Dedifferentiated amniotic fluid mesenchymal stem cell (primary cell): ENCODE measurements around the gene C16orf54.
"Not testable (repeated sequence)": the region's sequence is repeated elsewhere in the genome, so short reads cannot be mapped to it uniquely, and the experiment has no call there.

Experiments used
- DNase-seq: peaks from one replicate; pipeline ENCODE4 v3.0.0-alpha.2; 2016; ENCODE audit errors: extremely low spot score

Gene C16orf54, protein sequence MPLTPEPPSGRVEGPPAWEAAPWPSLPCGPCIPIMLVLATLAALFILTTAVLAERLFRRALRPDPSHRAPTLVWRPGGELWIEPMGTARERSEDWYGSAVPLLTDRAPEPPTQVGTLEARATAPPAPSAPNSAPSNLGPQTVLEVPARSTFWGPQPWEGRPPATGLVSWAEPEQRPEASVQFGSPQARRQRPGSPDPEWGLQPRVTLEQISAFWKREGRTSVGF

DNA sequence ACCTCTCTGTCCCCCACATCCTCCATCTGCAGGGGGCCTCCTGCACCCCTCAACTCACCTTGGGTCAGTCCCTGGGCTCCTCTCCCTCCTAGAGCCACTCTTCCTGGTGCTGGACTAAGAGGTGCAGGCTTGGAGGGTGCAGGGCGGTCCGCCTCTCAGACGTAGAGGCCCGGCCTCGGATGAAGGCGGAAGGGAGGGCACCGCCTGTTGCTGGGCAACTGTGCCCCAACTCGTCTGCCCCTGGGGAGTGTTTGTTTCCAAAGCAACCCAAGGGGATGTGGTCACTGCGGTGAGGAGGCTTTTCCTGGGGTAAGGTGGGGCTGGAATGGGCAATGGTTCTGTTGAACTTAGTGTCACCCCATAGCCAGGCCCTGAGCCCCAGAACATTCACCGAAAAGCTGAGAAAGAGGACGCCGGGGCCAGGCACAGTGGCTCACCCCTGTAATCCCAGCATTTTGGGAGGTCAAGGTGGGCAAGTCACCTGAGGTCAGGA, at the start of gene C16orf54:
C16orf54 (minus strand) TSS at position 138 of the 493 bp plus-strand sequence. CDS start 1,039 bp downstream, outside the sequence.
- no peak for DNase-seq

DNA sequence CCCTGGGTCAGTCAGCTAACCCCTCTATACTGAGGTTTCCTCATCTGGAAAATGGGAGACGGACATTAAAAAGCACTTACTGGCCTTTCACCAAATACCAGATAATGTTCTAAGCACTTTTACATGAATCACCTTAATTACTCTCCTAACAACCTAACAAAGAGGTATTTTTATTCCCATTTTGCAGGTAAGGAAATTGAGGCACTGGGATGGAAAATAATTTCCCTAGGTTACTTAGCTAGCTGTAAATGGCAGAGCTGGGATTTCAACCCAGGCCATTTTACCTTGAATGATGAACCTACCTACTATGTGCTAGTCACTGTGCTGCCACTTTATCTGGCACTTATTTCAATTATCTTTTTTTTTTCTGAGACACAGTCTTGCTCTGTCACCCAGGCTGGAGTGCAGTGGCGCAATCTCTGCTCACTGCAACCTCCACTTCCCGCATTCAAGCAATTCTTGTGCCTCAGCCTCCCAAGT, 48.5 kb upstream of the C16orf54 start:
- no peak for DNase-seq

DNA sequence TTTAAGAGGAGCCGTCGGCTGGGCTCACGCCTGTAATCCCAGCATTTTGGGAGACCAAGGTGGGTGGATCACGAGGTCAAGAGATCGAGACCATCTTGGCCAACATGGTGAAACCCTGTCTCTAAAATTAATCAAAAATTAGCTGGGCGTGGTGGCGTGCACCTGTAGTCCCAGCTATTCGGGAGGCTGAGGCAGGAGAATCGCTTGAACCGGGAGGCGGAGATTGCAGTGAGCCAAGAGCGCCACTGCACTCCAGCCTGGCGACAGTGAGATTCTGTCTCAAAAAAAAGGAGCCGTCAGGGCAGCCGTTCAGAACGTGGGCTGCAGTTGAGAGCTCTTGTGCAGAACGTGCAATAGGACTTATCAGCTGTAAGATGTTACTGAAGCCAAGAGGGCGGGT, 47.4 kb upstream of the C16orf54 start:
- DNase-seq: not testable (repeated sequence)

DNA sequence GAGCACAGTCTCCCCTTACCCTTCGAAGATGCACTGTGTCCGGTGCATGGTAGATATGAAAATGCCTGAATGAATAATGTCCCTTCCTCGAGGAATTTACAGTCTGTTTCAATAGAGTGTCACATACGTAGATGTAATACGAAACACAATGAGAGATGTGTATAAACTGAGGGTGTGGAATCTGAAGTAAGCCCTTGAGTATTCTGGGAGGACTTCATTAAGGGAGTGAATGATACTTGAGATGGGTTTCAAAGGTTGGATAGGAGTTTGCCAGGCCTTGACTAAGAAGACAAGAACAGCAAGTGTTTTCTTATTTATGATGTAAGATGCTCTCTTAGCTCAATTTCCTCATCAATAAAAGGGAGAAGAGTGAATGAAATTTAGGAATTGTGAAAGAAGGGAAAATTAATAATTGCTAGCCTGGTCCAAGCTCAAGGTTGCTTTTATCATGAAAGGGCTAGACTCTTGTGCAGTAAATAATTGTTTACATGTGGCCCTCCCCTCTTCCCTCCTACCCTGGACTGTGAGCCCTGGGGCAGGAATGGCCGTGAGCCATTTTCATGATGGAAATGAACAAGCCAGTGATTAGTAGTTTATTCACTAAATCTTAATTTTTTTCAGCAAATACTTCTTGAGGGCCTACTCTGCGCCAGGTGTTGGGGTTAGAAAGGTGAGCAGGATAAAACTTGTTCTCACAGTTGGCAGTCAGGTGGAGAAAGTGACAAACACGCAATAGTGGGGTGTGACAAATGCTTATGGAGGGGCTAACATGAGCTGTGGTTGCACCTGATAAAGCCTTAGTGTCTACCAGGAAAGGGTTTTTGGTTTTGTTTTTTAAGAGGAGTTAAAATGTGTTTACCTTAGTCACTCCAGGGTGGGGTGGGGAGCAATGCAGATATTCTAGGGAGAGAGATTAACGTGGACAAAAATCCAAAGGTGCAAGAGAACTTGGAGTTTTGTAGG, 46.3 kb upstream of the C16orf54 start:
- DNase-seq: no peak

DNA sequence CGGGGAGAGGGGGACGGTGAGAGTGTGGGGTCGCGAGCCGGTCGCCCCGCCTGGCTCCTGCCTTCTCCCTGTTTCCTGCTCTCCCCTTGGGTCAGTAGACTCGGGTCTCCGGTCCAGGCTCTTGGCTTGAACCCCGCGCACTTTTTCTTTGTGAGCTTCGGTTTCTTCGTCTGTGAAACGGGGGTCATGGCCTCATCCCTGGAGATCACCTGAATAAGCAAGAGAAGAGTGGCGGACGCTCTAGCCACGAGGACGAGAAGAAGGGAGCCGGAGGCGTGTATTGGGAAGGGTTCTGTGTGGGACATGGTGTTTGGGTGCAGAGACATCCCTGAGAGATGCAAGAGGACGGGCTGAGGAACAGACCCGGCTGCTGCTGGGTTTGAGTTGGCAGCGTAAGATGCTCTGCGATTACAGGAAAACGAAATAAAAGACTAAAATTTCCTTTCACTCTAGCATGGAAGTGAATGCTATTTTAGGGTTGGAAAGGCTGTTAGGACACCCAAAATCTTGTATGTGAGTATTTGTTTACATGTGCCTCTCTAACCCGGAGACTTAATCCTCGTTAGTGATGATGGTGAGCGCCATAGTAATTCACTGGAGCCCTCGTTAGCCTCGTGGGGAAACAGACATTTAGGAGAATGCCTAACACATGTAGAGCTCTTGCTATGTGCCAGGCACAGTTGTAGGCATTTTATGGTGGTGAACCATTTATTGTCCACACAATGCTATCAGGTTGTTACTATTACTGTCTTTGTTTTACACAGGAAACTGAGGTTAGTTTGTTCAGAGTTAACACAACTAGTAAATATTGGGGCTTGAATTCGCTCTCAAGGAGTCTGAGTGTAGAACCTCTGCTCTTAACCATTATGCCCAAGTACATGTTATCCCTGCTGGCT, 45.4 kb upstream of the C16orf54 start:
- no peak for DNase-seq

DNA sequence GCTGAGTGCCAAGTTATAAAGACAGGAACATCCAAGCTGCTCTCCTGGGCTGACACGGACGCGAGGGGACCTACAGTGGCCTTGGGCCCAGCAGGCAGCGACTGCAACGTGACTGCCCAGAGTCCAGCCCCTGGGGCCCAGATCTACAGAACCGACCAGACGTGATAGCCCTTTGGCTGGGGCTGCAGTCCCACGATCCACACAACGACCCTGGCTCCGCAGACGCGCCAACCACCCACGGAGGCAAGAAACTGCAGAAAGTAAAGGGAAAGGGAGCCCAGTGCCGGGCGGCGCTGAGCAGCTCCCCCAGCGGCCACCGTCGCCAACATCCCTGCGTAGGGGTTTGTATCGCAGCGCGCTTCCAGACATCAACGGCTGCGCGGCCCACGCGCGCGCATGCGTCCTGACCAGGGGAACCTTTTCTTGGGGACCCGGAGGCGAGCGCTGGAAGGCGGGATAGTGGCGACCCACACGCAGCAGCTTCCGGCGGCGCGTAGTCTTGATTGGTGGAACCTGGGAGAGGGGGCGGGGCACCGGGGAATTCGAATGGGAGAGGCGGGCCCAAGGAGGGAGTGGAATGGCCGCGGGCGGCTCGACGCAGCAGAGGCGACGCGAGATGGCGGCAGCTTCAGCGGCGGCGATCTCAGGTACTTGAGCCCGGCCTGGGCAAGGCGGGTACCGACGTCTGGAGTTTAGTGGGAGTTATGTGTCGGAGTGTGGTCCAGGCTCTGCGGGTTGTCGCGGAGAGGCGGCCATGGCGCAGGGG, 44.6 kb upstream of the C16orf54 start, which contains the start of gene KIF22:
KIF22 (plus strand) TSS at position 569 of the 766 bp plus-strand sequence; CDS start at position 578, 9 bp downstream.
- peak; percentile 98 for DNase-seq

DNA sequence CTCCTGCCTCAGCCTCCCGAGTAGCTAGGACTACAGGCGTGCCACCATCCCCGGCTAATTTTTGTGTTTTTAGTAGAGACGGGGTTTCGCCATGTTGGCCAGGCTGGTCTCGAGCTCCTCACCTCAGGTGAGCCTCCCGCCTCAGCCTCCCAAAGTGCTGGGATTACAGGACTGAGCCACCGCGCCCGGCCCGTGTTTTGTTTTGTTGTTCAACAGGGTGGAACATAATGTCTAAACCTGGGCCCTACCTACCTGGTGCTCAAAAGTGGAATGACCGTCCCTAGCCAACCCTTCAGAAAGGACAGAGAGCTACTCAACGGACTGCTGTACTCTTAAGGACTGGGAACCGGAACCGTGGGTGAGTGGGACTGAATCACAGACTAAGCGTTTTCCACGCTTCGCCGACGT, 44.0 kb upstream of the C16orf54 start:
- DNase-seq: no peak

DNA sequence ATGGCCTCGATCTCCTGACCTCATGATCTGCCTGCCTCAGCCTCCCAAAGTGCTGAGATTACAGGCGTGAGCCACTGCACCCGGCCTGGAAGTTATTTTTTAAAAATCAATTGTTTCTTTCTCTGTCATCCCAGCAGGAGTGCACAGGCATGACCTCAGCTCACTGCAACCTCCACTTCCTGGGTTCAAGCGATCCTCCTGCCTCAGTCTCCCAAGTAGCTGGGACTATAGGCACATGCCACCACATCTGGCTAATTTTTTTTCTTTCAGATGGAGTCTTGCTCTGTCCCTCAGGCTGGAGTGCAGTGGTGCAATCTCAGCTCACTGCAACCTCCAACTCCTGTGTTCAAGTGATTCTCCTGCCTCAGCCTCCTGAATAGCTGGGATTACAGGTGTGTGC, 41.4 kb upstream of the C16orf54 start:
- not testable (repeated sequence) for DNase-seq

DNA sequence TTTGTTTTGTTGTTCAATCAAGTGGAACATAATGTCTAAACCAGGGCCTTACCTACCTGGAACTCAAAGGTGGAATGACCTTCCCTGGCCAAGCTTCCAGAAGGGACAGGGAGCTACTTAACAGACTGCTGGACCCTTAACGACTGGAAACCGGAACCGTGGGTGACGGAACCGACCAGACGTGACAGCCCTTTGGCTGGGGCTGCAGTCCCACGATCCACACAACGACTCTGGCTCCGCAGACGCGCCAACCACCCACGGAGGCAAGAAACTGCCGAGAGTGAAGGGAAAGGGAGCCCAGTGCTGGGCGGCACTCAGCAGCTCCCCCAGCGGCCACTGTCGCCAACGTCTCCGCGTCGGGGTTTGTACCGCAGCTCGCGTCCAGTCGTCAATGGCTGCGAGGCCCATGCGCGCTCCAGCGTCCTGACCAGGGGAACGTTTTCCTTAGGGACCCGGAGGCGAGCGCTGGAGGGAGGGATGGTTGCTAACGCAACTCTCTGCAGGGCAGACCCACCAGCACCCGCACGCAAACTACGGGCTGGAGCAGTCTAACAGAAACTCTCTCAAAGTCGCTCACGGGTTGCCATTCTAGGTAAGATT, 39.2 kb upstream of the C16orf54 start:
- DNase-seq: no peak

DNA sequence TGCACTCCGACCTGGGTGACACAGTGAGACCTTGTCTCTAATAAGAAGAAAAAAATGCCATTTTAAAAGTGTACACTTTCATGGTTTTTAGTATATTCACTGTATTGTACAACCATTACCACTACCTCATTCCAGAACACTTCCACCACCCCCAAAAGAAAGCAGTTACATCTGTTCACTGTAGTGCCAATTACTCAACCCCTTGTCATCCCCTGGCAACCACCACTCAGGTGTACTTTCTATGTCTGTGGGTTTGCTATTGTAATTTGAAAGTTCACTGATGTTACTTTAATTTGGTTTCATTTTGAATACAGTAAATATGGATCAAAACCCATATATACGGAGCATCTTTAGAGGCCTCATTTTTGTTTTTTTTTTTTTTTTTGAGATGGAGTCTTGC, 38.4 kb upstream of the C16orf54 start:
- no peak for DNase-seq

DNA sequence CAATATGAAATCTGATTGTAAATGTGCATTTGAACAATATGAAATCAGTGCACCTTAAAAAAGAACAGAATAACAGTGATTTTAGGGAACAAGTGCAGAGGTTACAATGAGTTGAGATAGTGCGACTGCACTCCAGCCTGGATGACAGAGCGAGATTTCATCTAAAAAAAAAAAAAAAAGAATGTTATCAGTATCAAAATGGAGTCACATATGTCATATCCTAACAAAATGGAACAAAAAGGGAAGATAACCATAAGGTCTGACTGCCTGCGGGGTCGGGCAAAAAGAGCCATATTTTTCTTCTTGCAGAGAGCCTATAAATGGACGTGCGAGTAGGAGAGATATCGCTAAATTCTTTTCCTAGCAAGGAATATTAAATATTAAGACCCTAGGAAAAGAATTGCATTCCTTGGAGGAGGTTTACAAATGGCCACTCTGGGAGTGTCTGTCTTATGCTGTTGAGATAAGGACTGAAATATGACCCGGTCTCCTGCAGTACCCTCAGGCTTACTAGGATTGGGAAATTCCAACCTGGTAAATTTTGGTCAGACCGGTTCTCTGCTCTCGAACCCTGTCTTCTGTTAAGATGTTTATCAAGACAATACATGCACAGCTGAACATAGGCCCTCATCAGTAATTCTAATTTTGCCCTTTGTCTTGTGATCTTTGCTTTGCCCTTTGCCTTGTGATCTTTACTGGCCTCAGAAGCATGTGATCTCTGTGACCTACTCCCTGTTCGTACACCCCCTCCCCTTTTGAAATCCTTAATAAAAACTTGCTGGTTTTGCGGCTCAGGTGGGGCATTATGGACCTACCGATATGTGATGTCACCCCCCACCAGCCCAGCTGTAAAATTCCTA, 37.5 kb upstream of the C16orf54 start:
- DNase-seq: not testable (repeated sequence)

DNA sequence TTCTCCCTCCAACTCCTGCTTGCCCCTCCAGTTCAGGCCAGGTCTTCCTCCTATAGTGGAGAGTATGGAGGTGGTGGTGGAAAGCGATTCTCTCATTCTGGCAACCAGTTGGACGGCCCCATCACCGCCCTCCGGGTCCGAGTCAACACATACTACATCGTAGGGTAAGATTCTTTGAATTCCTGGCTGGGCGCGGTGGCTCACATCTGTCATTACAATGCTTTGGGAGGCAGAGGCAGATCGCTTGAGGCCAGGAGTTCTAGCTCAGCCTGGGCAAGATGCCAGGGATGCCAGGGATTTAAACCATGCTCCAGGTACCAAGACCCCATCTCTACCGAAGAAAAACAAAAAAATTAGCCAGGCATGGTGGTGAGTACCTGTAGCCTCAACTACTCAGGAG, 33.7 kb upstream of the C16orf54 start:
- DNase-seq: no peak

DNA sequence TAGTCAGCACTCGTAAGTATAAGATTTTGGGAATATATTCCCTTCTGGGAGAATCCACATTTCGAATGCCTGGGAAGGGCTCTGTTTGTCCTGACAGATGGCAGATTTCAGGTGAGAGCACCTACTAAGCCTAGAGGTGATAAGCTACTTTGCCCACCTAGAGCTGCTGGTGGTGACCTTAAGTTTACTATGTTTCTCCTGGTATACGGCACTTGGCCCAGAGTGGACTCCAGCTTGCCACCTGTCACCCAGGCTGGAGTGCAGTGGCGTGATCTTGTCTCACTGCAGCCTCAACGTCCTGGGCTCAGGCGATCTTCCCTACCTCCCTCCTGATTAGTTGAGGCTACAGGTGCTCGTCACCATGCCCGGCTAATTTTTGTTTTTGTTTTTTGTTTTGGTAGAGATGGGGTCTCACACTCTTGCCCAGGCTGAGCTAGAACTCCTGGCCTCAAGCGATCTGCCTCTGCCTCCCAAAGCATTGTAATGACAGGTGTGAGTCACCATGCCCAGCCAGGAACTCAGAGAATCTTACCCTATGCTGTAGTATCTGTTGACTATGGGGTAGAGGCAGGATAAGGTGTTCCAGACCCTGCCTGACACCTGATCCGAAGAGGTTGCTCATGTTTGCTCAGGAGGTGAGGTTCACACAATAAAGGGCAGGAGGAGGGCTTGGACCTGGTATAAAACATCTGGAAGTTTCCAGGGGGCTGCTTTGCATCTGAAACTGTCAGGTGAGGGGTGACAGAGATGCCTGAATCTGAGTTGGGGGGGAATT, 32.0 kb upstream of the C16orf54 start, which contains the start of gene ZG16:
ZG16 (plus strand) TSS at position 681 of the 775 bp plus-strand sequence. CDS start 1,011 bp downstream, outside the sequence.
- DNase-seq: no peak

DNA sequence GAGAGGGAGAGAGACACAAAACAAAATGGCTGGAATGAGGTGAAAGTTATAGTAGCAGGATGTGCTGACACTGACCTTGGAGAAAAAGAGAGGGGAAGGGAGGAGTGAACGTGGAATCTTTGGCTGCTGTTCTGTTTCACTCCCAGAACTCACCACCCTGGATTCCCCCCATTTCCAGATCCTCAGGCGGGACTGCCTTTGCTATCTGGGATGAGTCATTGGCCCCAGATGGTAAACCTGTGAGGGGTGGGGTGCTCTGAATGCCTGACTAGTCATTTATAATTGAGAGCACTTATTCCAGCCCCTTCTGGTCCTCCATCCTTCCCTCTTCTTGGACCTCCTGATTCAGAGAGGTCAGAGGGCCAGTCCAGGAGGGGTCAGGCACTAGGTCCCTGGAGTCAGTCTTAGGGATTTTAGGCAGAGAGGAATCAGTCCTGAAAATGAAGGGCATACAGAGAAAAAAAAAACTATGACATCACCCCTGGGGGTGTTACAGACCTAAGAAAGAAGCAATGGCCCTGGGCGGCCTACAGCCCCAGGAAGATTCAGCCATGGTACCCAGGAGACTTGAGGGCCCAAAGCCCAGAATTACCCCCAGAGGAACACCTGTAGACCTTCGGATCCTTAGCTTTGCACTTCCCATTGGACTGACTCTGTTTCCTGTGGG, 30.1 kb upstream of the C16orf54 start:
- DNase-seq: no peak

DNA sequence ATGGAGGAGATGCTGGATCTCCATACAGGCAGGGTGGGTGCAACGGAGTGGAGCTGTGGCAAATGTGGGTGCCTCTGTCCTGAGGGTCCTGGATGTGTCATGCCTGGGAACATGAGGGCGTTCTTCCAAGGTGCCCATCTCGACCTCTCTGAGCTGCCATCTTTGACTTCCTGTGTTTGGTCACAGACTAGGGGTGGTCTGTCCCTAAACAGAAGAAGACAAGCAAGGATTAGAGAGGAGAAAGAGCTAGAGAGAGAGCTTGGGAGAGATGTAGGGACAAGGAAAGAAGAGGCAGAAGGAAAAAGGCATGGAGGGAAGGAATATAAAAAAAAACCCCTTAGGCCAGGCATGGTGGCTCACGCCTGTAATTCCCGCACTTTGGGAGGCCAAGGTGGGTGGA, 28.9 kb upstream of the C16orf54 start:
- no peak for DNase-seq

DNA sequence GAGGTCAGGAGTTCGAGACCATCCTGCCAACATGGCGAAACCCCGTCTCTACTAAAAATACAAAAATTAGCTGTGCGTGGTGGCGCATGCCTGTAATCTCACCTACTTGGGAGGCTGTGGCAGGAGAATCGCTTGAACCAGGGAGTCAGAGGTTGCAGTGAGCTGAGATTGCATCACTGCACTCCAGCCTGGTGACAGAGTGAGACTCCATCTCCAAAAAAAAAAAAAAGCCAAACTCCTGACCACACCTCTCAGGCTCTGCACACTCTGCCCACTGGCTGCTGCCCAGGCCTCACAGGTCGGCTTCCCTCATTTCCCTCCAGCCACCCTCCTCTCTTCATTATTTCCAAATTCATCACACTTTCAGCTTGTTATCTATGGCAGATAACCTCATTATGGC, 26.5 kb upstream of the C16orf54 start:
- DNase-seq: not testable (repeated sequence)

DNA sequence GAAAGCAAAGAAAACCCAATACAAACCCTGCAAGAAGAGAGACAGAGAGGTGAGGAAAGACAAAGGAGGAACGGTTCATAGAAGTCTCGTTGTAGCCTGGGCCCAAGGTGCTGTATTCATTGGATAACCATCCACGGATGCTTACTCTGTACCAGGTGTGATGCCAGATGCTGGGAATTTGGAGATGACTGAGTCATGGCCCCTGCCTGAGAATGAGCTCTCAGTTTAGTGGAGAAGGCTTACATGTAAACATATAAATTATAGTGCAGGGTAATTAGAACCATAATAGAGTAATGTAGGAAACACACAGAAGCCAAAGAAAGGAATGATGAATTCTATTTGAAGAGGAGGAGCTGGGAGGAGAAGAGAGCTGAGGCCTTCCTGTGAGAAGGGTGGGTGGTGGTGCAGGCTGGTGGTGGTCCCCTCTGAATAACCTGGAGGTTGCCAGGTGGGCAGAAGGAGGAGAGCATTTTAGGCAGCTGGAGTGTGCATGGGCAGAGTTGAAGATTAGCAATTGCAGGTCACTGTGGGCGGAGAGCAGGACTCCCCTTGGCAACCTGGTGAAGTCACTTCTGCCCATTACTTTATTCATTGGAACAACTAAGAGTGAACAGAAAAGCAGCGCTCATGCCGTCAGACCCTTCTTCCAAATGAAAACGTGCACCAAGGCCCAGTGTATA, 24.6 kb upstream of the C16orf54 start:
- no peak for DNase-seq
